HG03558 (cell line): Measurements from ENCODE around the gene EFNA4.

ENCODE experiments used
- ATAC-seq: cut with Tn5 transposase; IDR thresholded peaks from one replicate; pipeline ENCODE4 v1.9.1; 2021; ENCODE audit warnings: moderate number of reproducible peaks; ENCODE audit not compliant: unreplicated experiment; ENCODE audit errors: extremely low read depth

The EFNA4 gene

GRCh38 chr1:155070721-155071569 lies 7.4 kb downstream of the EFNA4 start:
- ATAC-seq, result no peak

- no peak for ATAC-seq
Measured at GRCh38 chr1:155071701-155072100, 8.2 kb downstream of the EFNA4 start.

- no peak for ATAC-seq
Measured at GRCh38 chr1:155072531-155073289, 9.2 kb downstream of the EFNA4 start.

- no peak for ATAC-seq
Measured at GRCh38 chr1:155073377-155074242, 10.1 kb downstream of the EFNA4 start.

GRCh38 chr1:155075535-155075934 lies 12.0 kb downstream of the EFNA4 start:
- no peak for ATAC-seq

GRCh38 chr1:155076371-155076770 lies 12.8 kb downstream of the EFNA4 start:
- no peak for ATAC-seq

- ATAC-seq, result no peak
Measured at GRCh38 chr1:155077346-155077745, 13.8 kb downstream of the EFNA4 start.

GRCh38 chr1:155077758-155078445 lies 14.4 kb downstream of the EFNA4 start:
- ATAC-seq, result no peak

- ATAC-seq, result no peak
Measured at GRCh38 chr1:155078469-155079209, 15.1 kb downstream of the EFNA4 start, which contains the start of gene EFNA3. TSS of gene EFNA3 (plus strand) at chr1:155078837. CDS start at chr1:155078942, 105 bp downstream.

GRCh38 chr1:155079210-155079486 lies 15.6 kb downstream of the EFNA4 start:
- ATAC-seq, result no peak

- no peak for ATAC-seq
Measured at GRCh38 chr1:155079487-155080311, 16.2 kb downstream of the EFNA4 start.

GRCh38 chr1:155080312-155081228 lies 17.0 kb downstream of the EFNA4 start:
- ATAC-seq, result no peak

GRCh38 chr1:155081472-155082300 lies 18.1 kb downstream of the EFNA4 start:
- ATAC-seq, result no peak

GRCh38 chr1:155082301-155083051 lies 18.9 kb downstream of the EFNA4 start:
- ATAC-seq, result no peak

GRCh38 chr1:155083052-155083541 lies 19.6 kb downstream of the EFNA4 start:
- no peak for ATAC-seq
